GM10847 (cell line): ENCODE results near the gene UBE3B.

Source experiments
- POLR2A ChIP-seq: IDR thresholded peaks from 2 replicates; pipeline ENCODE4 v1.6.1; 2011; ENCODE audit not compliant: insufficient read length; ENCODE audit errors: extremely low read depth

Gene UBE3B

DNA sequence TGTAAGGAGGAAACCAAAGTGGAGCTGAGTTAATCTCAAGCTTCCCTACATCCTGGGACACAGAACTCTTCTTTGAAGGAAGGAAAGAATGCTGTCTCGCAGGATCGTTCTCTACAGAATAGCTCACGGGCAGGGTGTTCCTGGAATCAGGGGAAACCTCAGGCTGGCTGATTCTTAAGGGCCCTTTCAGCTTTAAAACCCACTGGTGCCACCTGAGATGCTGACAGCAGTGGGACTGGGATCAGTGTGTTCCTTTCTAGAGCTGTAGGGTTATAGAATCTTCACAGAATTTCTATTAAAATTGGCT is 47.8 kb downstream of the UBE3B start:
- TF ChIP-seq POLR2A, result no peak

- TF ChIP-seq POLR2A, result no peak
Measured at GRCh38 chr12:109527489-109528123, 50.2 kb downstream of the UBE3B start.

DNA sequence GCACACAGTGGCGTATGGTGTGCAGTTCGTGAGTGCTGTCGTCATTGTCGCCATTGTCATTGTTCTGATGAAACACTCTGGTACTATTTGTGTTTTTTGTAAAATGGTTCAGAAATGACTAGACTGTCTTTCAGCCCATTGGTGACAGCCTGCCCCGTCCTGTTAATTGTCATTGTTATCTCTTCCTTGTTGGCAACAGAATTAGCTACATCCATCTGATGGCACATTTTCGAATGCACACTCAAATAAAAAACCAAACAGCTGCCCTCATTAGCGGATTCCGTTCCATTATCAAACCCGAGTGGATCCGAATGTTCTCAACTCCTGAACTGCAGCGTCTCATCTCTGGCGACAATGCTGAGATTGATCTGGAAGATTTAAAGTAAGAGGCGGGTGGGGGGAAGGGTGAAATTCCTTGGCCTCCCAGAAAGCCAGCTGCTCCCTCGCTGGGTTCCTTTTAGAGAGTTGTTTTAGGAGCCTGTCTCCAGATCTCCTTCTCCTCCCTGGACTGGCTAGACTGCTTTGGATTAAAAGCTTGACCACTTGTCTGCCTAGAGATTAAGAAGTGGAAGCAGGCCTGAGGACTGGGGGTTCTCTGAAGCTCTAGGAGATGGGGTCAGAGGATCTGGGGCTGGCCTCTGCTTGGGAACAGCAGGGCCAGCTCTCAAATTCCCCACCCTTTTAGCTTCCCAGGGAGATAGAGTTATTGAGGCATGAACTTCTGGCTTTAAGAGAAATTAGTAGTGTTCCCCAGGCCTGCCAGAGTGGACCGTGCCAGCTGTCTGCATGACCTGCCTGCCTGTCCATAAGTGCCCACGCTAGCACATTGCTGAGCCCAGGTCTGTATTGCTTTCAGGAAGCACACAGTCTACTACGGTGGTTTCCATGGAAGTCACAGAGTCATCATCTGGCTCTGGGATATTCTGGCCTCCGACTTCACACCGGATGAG is 52.5 kb downstream of the UBE3B start:
- TF ChIP-seq POLR2A, result no peak

- no peak for TF ChIP-seq POLR2A
Measured at GRCh38 chr12:109531411-109531810, 54.0 kb downstream of the UBE3B start.

DNA sequence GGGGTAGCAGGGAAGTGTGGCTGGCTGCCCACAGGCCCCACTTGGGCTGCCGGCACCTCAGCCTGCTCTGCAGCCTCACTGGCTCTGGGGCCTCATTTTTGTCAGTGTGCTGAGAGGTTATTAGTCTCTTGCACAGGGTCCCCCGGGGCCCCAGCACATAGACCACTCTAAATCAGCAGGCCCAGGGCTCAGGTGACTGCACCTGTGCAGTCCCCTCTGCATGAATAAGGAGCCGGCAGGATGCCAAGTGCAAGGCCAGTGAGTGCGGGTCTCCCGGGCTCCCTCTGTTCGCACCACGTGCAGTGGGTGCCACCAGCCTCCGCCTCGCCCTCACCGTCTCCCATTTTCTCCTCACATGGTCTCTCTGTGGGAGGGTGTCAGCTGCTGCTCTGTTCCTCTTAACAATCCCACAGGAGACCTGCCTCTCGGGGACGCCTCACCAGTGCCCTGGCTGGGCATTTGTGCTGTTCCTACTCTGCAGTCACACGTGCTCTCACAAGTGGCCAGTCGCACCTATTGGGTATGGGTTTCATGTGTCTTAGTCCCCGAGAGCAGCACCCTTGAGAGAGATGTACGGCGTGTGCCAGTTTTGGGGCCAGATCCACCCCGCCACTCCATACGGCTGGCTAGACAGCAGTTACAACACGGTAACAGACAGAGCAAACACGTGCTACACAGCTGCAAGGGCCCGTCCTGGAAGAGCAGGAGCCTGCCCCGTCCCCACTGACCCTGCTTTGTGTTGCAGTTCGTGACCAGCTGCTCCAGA is 55.5 kb downstream of the UBE3B start:
- no peak for TF ChIP-seq POLR2A

GRCh38 chr12:109533487-109533740 is 56.0 kb downstream of the UBE3B start:
- no peak for TF ChIP-seq POLR2A

DNA sequence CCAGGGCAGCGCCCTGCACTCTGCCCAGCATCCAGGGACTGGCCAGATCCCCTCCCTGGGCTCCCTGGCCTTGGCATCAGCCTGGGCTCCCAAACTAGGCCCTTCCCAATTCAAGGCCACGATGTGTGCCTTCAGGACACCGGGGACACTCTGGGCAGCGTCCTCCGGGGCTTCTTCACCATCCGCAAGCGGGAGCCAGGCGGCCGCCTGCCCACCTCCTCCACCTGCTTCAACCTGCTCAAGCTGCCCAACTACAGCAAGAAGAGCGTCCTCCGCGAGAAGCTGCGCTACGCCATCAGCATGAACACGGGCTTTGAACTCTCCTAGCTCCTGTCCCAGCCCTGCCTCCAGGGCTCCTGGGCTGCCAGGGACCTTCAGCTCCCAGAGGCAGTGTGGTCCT is 57.0 kb downstream of the UBE3B start:
- TF ChIP-seq POLR2A, result no peak

GRCh38 chr12:109535231-109535862 is 57.9 kb downstream of the UBE3B start:
- no peak for TF ChIP-seq POLR2A

DNA sequence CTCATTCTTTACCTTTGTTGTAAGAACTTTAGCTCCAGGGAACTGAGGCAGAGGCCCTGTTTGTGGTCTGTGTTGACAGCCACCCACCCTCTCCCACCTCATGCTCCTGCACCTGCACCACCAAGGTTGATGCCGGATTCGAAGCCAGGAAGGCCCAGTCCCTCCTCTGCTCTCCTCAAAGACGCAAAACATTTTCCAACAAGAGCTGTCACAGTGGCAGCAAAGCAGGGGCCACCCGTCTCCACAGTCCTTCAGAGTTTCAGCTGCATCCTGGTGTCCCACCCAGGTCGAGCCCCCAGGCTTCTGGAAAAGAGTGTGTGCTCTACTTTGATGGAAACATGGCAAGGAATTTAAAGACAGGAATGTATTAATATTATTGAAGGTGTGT is 58.4 kb downstream of the UBE3B start:
- TF ChIP-seq POLR2A, result no peak

DNA sequence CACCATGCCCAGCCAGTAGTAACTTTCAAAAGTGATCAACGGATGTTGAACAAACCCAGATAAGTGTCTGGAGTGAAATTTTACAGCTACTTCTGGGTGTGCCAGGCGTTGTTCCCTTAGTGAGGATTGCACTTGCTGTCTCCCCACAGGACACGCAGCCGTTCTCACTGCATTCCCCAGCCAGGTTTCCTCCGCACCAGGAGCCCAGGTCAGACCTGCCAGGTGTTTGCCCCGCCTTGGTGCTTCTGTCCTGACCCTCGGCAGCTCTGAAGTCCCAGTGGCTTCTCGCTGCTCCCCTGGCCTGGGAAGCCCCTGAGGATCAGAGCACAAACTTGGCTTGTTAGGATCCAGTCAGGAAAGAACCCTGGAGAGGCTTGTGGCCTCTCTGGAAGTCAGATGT is 59.7 kb downstream of the UBE3B start:
- TF ChIP-seq POLR2A, result no peak

DNA sequence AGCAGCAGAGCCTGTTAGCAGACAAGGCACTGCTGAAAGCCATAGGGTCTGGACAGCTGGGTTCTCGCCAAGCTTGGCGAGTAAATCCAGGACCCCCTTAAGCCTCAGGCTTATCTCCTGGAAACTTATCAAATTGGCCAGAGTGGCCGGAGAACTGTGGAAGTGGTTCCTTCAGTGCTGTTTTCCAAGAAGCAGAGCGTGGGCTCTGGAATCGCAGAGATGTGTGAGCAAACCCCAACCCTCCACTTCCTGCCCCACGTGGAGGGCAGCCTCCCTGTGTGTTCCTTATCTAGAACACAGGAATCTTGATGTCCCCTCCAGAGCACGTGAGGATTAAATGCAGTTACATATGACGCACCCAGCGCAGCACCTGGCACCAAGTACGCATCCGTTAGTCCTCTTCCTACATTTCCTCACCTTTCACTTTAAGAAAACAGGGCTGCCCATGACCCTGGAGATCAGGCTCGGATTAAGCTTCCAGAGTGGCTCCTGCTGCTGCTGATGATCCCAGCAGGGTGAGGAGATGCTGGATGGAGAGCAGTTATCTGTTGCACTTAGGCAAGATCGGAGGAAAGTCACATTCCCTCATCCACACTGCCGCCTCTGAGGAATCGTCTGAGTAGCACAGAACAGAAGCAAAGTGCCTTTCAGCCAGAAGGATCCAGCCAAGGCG is 60.9 kb downstream of the UBE3B start:
- no peak for TF ChIP-seq POLR2A

GRCh38 chr12:109539508-109539907 is 62.1 kb downstream of the UBE3B start:
- TF ChIP-seq POLR2A, result no peak

DNA sequence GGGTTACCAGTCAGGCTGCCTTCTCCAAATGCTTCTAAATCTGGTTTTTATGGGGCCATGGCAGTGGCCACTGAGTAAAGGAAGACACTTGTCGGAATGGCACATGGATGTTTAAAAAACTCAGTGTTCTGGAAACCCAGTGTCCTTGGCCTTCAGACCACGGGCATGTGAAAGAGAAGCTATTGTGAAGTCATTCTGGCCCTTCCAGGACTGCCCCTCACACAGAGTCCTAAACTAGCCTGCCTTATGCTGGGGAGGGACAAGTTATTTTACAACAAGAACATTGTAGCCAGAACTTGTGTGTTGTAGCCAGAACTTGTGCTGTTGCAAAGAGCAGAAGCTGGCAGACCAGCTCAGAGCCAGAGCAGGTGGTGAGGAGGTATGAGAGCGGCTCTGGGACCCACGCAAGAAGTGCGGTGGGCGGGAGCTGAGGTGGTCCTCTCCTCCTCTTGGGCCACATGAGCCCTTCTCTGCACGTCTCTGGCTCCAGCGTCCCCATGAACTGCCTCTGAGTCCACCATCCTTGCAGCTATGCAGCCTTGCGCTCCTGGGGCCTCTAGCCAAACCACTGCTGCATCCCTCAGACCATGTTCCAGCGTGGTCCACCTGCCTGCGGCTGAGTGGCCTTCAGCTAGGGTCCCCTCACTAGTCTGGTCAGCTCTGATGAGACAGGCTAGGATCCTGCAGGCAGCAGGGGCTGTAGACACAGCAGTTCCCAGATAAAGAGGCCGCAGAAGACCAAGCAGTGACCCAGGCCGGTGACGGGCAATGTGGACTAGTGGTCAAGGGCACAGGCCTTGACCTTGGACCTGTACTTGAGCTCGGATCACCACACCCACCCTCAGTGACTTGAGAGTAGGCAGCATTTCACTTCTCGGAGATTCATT is 63.3 kb downstream of the UBE3B start:
- TF ChIP-seq POLR2A, result no peak

DNA sequence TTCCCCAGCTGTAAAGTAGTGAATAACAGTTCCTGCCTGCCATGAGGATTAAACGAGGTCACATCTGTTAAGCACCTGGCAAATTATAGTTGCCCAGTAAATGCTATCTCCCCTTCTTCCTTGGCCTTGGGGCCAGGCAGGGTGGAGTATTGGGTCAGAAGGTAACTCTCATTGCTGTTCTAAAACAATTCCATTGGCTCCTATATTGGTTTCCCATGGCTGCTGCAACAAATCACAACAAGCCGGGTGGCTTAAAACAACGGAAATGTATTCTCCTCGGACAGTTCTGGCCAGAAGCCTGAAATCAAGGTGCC is 63.9 kb downstream of the UBE3B start:
- no peak for TF ChIP-seq POLR2A
